GM13976 (cell line): ENCODE results near the gene DHX9.

Source experiments
- DNase-seq: peaks from one replicate; pipeline ENCODE4 v3.0.0; 2012; ENCODE audit warnings: low spot score
- CTCF ChIP-seq: IDR thresholded peaks from 2 replicates; pipeline ENCODE4 v1.5.1; 2012; ENCODE audit warnings: borderline replicate concordance, mild to moderate bottlenecking; ENCODE audit not compliant: insufficient read depth; ENCODE audit errors: extremely low read depth, missing control alignments, control extremely low read depth
- in situ Hi-C: fragments of 300-500 bp; cut with MboI; formaldehyde crosslinking; loops from one replicate; pipeline ENCODE4 v1.12.0; 2022; ENCODE audit warnings: low sequenced_read_pairs, mixed read lengths, inconsistent platforms; ENCODE audit not compliant: unreplicated experiment

The DHX9 gene

GRCh38 chr1:182802006-182802803, 36.9 kb upstream of the DHX9 start:
- no peak for DNase-seq
- in situ Hi-C loops = no loop called here
- no peak for TF ChIP-seq CTCF

GRCh38 chr1:182803846-182804245, 35.3 kb upstream of the DHX9 start:
- in situ Hi-C loops = no loop called here
- no peak for DNase-seq
- TF ChIP-seq CTCF = no peak

GRCh38 chr1:182806015-182806678, 33.0 kb upstream of the DHX9 start:
- no peak for DNase-seq
- TF ChIP-seq CTCF = no peak
- in situ Hi-C loops = no loop called here

GRCh38 chr1:182807907-182808306, 31.2 kb upstream of the DHX9 start:
- no peak for TF ChIP-seq CTCF
- in situ Hi-C loops = no loop called here
- DNase-seq = no peak

GRCh38 chr1:182809414-182809957, 29.7 kb upstream of the DHX9 start:
- TF ChIP-seq CTCF = no peak
- no peak for DNase-seq
- in situ Hi-C loops = no loop called here

GRCh38 chr1:182811975-182812722, 27.0 kb upstream of the DHX9 start:
- no peak for TF ChIP-seq CTCF
- in situ Hi-C loops = no loop called here
- no peak for DNase-seq
